ENCODE data around the gene RSRC1. TPM values are rescaled to one million over a fixed set of nuclear protein-coding genes. Genes with fewer than 3 reads are reported as not detected.

RSRC1 gene
- total and polyA plus RNA-seq, 2 donors (not counting 1 experiment from before 2014, with no cell fraction given): 4.5 to 54.6 TPM

DNA sequence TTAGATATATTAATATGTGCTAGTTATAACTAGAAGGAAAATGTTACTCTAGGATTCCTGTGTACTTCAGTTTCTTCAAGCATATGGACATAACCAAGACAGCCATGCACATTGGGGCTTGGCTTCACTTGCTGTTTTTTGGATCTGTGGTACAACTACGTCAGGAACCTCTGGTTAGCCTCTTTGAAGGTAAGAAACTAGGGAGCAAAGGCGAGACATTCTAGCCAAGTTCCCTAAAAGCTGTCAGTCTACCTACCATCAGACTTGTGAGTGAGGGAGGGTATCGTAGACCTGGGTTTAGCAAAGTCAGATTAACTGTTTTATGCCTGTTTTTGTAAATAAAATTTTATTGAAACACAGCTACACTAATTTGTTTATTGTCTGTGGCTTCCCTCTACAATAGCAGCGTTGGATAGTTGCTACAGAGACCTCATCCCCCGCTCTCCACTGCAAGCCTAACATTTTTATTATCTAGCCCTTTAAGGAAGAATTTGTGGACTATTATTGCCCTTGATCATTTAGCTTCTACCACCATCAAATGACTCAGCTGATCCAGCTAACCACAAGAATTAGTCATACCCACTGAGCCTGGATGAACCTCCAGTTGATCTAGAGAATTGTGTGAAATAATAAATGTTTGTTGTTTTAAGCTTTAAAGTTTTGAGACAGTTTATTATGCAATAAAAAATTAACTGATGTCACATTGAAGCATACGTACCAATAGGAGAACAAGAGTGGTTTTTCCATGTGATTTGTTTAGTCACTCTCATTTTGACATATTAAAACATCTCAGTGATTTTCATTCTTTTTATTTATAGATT, 58.1 kb downstream of the RSRC1 start:
- DNase-seq: no peak
- Histone ChIP-seq H3K27me3 (replicated peaks in 1 of 4; ENCODE audit: control extremely low read depth in 1 of 4, control insufficient read depth in 3 of 4, insufficient read depth in 4 of 4, low read length in 3 of 4) (no peaks in the 10 kb centered on the region), H2AFZ (ENCODE audit: insufficient read depth, low read depth, low read length, poor library complexity, severe bottlenecking) (no peak overlapping the region), H3K4me1 (ENCODE audit: control insufficient read depth in 2 of 2, insufficient read depth in 2 of 2, low read length in 2 of 2) (no peaks in the 10 kb centered on the region), H3K9ac (ENCODE audit: low read length) (no peak overlapping the region), H4K20me1 (ENCODE audit: control insufficient read depth, insufficient read depth, low read length, poor library complexity, severe bottlenecking) (no peaks in the 10 kb centered on the region), H3K4me2 (replicated peaks; ENCODE audit: low read depth, low read length, poor library complexity, severe bottlenecking) (no peak overlapping the region), H3K27ac (ENCODE audit: low read length in 2 of 2) (no peak overlapping the region), H3K9me3 (ENCODE audit: control extremely low read depth in 1 of 3, control insufficient read depth in 2 of 3, insufficient read depth in 1 of 3, low read length in 2 of 3) (no peaks in the 10 kb centered on the region), H3K36me3 (replicated peaks in 1 of 2; ENCODE audit: control extremely low read depth in 1 of 2, control insufficient read depth in 1 of 2, extremely low read depth in 1 of 2, insufficient read depth in 2 of 2, low read length in 1 of 2) (no peaks in the 10 kb centered on the region), H3K4me3 (ENCODE audit: control extremely low read depth in 1 of 5, extremely low read depth in 1 of 5, insufficient read depth in 1 of 5, low read depth in 2 of 5, low read length in 4 of 5) (no peak overlapping the region), H3K79me2 (ENCODE audit: control insufficient read depth, insufficient read depth, low read length) (no peaks in the 10 kb centered on the region)
- ChIA-PET CTCF (no interaction called here), POLR2A (no interaction called here)
- Mint-ChIP-seq H3K27ac (no peak overlapping the region), H3K4me3 (no peak overlapping the region), H3K27me3 (no peaks in the 10 kb centered on the region), H3K9me3 (ENCODE audit: insufficient read depth) (no peaks in the 10 kb centered on the region), H3K4me1 (no peaks in the 10 kb centered on the region)
- 100% methylated on average over 1 of the region's 6 CpGs for WGBS (ENCODE audit: insufficient coverage)
- TF ChIP-seq, protein P1, sequence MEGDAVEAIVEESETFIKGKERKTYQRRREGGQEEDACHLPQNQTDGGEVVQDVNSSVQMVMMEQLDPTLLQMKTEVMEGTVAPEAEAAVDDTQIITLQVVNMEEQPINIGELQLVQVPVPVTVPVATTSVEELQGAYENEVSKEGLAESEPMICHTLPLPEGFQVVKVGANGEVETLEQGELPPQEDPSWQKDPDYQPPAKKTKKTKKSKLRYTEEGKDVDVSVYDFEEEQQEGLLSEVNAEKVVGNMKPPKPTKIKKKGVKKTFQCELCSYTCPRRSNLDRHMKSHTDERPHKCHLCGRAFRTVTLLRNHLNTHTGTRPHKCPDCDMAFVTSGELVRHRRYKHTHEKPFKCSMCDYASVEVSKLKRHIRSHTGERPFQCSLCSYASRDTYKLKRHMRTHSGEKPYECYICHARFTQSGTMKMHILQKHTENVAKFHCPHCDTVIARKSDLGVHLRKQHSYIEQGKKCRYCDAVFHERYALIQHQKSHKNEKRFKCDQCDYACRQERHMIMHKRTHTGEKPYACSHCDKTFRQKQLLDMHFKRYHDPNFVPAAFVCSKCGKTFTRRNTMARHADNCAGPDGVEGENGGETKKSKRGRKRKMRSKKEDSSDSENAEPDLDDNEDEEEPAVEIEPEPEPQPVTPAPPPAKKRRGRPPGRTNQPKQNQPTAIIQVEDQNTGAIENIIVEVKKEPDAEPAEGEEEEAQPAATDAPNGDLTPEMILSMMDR (IDR thresholded peaks at IDR 0.05): no peak
- no peak for TF ChIP-seq EZH2 (IDR thresholded peaks at IDR 0.05; ENCODE audit: borderline replicate concordance, insufficient read depth, low read depth, low read length, poor library complexity, severe bottlenecking)
- intact Hi-C loops (cut with micrococcal nuclease): no loop called here
- ATAC-seq (ENCODE audit: low read depth): no peak

DNA sequence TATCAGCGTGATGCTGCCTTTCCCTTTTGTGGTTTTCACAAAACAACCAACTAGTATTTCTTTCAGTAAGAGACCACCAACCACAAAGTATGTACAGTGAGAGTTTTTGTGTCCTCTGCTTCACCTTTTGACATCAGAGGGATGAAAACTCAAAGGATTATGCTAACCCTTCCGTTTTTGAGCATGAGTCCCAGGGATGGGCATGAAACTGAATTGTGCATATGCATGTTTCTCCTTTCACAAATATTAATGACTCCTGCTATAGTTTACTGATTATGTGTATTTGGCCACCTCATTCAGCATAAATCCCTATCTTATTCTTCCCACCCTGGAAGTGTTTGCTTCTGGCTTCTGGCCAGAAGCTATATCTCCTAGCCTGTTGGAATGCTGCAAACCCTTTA, 59.2 kb downstream of the RSRC1 start:
- no peak for TF ChIP-seq EZH2 (IDR thresholded peaks at IDR 0.05; ENCODE audit: borderline replicate concordance, insufficient read depth, low read depth, low read length, poor library complexity, severe bottlenecking)
- TF ChIP-seq, protein P1 (IDR thresholded peaks at IDR 0.05): no peak
- Histone ChIP-seq H3K9ac (ENCODE audit: low read length) (no peak overlapping the region), H3K4me1 (ENCODE audit: control insufficient read depth in 2 of 2, insufficient read depth in 2 of 2, low read length in 2 of 2) (no peaks in the 10 kb centered on the region), H3K27ac (ENCODE audit: low read length in 2 of 2) (no peak overlapping the region), H4K20me1 (ENCODE audit: control insufficient read depth, insufficient read depth, low read length, poor library complexity, severe bottlenecking) (no peaks in the 10 kb centered on the region), H3K4me2 (replicated peaks; ENCODE audit: low read depth, low read length, poor library complexity, severe bottlenecking) (no peak overlapping the region), H3K36me3 (replicated peaks in 1 of 2; ENCODE audit: control extremely low read depth in 1 of 2, control insufficient read depth in 1 of 2, extremely low read depth in 1 of 2, insufficient read depth in 2 of 2, low read length in 1 of 2) (no peaks in the 10 kb centered on the region), H3K9me3 (ENCODE audit: control extremely low read depth in 1 of 3, control insufficient read depth in 2 of 3, insufficient read depth in 1 of 3, low read length in 2 of 3) (no peaks in the 10 kb centered on the region), H3K27me3 (replicated peaks in 1 of 4; ENCODE audit: control extremely low read depth in 1 of 4, control insufficient read depth in 3 of 4, insufficient read depth in 4 of 4, low read length in 3 of 4) (no peaks in the 10 kb centered on the region), H2AFZ (ENCODE audit: insufficient read depth, low read depth, low read length, poor library complexity, severe bottlenecking) (no peak overlapping the region), H3K4me3 (ENCODE audit: control extremely low read depth in 1 of 5, extremely low read depth in 1 of 5, insufficient read depth in 1 of 5, low read depth in 2 of 5, low read length in 4 of 5) (no peak overlapping the region), H3K79me2 (ENCODE audit: control insufficient read depth, insufficient read depth, low read length) (no peaks in the 10 kb centered on the region)
- ChIA-PET POLR2A (no interaction called here), CTCF (no interaction called here)
- DNase-seq: no peak
- H3K4me3 Mint-ChIP-seq: no peak overlapping the region
- no CpG with 5 or more reads among the region's 2 CpGs for WGBS (ENCODE audit: insufficient coverage)
- H3K27ac Mint-ChIP-seq: no peak overlapping the region
- H3K9me3 Mint-ChIP-seq (ENCODE audit: insufficient read depth): no peaks in the 10 kb centered on the region
- ATAC-seq (ENCODE audit: low read depth): no peak
- no peaks in the 10 kb centered on the region for H3K4me1 Mint-ChIP-seq
- H3K27me3 Mint-ChIP-seq: no peaks in the 10 kb centered on the region
- intact Hi-C loops (cut with micrococcal nuclease): no loop called here
